NCI-H526 (cell line): ENCODE results near the gene EEFSEC.

Experiments used
- DNase-seq, 2 experiments: peaks; one replicate each; lab custom pipeline; 2025; lab: John Stamatoyannopoulos, UW

The EEFSEC gene

DNA sequence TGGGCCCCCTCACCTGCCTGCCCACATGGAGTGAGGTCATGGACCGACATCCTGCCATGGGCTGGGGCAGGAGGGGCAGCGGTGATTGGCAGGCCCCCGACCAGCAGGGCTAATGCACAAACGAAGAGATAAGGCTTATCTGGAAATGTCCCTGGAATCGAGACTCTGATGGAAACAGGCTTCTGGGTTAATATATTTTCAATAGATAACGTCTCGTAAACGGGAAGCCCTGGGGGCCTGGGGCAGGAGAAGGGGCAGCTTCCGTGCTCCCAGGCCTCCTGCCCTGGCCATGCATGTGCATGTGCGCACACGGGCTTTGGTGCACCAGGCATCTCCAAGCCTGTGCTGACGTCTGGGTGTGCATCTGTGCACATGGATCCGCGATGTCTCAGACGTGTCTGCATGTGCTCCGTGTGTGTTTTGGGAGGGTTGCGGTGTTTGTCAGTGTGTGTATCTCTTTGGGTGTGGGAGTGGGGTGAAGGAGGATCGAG lies 258.3 kb downstream of the EEFSEC start:
- no peak for DNase-seq

DNA sequence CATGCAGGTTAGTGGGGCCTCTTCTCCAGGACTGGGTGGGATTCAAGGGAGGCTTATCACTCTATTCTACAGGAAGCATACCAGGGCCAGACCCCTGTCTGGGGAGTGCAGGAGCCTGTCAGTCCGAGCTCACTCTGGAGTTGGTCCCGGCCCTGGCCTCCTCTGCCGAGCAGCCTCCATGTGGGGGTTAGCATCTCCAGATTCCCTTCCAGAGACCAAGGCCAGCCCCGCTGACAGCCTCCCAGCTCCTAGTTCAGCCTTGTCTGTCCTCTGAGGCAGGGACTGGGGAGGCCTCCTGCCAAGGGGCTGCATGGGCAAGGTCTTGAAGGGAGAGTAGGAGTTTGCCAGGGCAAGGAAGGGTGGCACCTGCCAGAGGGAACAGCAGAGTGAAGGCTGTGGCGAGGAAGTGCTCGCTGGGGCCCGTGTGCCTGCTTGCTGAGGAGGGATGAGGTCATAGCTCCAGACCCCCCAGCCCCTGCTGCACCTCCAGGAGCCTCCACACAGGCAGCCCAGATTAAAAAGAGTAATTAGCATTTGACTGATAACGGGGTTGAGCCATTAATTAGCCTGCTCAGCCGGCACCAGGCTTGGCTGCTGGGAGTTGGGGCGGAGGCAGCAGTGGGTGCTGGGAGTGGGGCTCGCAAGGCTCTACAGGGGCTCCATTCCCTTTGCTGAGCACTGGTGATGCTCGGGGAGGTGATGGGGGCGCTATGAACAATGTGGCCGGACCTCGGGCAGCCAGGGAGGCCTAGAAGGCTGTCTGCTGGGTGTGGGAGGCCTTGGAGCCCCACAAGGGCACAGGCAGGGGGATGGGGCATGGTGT lies 259.1 kb downstream of the EEFSEC start:
- no peak for DNase-seq

DNA sequence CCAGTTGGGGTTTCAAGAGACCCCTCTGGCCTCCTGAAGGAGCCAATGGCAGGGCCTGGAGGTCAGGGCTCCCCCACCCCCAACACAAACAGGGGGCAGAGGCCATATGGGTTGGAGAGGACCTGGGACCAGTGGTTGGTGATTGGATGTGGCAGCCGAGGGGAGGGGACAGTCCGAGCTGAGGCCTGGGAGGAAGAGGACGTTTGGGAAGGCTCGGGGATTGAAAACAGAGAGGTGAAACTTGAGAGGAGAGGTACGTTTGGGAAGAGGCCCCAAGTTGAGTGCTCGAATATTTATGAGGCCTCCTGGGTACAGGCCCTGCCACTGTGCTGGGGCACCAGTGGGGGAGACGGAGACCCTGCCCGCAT lies 259.7 kb downstream of the EEFSEC start:
- no peak for DNase-seq

DNA sequence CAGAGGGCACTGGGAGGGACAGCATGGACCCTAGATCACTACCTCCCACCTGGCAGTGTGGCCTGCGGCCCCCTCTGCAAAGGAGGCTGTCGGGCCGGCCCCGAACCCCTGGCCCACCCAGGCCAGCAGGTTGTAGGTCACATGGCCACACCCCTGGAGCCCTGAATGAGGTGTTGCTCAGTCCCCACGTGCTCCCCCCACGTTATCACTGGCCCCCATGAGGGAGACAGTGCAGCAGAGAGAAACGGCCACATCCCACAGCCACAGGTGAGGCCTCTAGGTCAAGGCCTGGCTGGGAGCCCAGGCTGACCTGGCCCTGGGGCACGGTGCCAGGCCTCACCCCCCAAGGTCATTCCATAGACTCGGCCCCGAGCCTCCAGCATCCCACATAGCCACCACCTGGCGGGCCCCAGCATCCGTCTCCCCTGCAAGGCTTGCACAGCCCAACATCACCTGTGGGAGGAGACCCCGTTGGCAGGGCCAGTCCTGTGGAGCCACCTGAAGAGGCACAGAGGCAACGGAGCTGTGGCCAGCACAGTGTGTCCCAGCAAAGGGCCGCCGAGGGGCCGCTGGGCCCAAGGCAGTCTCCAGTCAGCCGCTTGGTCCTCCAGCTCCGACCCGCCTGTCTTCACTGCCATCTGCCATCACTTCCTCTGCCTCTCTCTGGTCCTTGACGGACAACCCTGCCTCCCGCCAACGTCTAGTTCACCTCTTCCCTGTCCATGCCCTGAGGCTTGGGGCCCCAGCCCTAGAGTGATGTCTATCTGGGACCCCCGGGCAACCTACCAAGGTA lies 260.3 kb downstream of the EEFSEC start:
- no peak for DNase-seq

DNA sequence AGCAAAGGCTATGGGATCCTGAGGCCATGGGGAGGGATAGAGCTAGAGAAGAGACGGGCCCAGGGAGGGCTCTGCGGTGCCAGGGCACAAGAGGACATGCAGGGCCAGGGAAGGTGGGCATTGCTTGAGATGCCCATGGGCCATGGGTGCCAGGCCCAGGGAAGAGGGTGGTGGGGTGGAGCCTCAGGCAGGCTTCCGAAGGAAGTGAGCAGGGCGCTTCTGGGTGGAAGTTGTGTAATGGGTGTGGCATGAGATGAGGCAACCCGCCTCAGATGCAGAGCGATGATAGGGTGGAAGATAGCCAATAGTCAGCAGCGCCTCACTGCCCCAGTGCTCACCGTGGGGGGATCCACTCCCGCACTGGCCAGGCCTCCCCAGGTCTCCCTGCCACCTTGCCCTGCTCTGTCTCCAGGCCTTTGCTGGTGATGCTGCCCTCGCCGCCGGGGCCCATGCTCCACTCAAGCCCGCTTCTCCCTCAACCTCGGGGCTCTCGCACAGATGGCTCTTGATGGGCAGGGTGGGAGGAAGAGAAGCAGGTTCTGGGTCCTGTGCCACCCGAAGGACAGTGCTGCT lies 262.0 kb downstream of the EEFSEC start:
- no peak for DNase-seq

DNA sequence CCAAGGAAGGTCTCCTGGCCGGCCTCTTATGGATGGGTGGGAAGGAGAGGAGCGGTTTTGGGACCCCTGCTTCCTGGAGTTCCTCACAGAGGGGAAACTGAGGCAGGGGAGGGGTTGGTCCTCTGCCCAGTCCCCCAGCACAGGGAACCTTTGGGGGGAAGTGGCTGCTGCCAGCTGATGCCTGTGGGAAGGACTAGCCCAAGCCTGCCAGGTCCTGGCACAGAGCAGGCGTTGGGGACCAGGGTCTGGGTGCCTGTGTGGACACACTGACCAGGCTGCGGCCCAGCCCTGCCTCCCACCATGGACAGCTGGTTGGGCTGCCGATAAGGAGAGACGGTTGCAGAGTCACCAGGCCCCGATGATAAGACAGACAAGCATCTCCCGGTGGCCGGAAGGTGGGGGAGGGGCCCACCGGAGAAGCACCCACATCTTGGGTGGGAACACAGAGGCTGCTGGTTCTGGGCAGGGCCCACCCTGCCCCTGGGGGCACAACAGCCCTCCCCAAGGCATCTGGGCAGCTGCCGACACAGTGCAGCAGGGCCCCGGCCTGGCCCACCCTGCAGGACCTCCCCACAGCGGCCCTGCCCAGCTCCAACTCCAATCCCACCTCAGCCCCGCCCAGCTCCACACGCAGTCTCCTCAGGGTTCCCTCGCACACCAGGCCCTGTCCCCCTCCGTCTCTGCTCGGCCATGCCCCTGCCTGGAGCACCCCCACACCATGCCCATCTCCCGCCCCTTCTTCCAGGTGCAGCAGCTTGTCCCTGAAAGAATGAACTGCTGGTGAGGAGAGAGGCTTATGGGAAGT lies 262.7 kb downstream of the EEFSEC start:
- DNase-seq = no peak

DNA sequence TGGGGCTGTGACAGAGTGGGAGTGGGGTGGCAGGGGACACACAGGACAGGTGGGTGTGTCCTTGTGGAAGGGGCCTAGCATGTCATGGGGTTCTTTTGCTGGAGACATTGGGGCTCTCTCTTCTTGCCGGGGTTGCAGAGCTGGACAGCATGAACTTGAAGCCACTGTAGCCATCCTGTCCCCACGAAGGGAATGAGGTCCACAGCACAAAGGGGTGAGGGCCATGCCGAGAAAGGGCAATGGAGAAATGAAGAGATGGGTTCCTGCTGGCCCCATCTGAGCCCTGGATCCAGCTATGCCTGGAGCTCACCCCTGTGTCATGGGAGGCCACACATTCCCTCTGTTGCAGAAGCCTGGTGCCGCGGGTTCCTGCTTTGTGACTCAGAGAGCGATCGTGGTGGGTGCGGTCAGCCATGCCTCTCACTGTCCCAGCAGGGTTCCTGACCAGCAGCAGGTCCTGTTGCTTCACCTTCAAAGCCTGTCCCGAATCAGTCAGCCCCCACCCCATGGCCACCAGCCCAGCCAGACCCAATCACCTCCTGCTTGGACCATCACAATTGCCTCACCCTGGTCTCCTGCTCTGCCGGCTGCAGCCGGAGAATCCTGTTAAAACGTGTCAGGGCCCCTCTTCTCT lies 263.4 kb downstream of the EEFSEC start:
- no peak for DNase-seq

DNA sequence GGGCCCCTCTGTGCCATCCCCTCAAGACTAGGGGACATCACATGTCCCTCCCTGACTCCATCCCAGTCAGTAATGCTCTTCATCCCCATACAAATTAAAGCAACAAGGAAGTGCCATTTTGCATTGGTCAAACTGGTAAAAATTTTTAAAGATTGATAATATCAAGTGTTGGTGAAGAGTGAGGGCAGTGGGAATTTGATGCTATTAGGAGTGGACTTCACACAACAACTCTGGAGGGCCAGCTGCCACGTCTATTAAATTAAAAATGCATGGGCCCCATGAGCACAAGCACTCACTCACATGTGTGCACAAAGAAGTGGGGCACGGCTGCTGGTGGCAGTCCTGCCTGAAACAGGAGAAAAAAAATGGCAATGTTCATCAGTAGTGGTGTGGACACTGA lies 265.6 kb downstream of the EEFSEC start:
- DNase-seq = no peak

DNA sequence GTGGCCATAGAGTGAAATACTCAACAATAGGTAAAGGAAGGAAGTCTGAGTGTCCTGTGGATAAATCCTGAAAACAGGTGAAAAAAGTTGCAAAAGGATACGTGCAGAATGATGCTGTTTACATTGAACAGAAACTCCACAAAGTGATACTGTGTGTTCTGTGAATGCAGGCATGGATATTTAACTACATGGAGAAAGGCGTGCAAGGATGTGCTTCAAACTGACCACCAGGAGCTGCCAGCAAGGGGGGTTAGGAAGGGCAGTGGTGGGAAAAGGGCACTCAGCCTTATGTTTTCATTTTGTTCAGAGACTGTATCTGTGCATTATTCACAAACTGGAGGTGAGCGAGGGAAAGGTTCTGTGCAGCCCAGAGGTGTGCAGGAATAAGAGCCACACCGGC lies 266.0 kb downstream of the EEFSEC start:
- DNase-seq = no peak

DNA sequence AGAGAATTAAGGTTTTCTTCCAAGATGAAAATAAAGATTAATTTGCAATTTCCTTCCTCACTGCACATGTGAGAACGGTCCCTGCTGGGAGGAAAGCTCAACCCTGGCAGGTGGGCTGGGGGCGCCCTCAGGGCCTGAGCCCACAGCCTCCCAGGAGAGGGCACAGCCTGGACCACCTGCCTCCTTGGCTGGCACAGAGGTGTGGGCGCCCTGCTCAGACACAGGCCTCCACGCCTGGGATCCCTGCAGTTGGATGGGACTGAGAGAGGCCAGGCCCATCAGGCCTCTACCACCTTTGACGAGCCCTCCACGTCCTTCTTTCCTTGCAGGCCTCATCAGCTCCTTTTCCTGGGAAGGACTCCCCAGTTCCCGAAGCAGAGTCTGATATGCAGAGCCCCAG lies 267.0 kb downstream of the EEFSEC start:
- DNase-seq = no peak

DNA sequence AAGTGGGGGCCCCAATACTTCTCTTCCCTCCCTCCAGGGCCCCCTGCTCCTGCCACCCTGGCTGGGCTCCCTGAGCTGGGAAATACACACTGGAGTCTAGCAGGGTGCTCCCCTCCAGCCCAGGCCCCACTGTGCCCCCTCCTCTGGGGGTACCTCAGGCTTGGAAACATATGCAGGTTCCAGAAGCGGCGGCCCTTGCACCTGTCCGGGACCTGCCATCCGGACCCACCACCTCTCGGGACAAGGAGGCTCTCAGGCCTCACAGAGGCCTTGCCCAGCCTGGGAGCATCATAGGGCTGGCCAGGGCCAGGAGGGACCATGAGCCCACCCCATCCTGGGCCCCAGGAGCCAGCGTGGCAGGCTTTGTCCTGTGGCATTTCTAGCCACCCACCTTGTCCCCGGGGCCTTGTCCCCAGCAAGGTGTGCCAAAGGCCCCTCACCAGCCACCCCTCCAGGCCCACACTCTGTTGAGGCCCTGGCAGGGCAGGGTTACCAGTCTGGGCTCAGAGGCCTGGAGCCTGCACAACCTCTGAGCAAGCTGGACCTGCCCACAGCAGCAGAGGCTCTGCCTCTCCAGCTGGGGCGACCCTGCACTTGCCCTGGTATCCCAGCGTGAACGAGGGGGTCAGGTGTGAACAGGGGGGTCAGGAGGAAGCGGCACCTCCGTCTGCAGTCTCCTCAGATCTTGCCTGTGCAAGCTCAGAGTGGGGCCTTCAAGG lies 267.6 kb downstream of the EEFSEC start:
- no peak for DNase-seq

DNA sequence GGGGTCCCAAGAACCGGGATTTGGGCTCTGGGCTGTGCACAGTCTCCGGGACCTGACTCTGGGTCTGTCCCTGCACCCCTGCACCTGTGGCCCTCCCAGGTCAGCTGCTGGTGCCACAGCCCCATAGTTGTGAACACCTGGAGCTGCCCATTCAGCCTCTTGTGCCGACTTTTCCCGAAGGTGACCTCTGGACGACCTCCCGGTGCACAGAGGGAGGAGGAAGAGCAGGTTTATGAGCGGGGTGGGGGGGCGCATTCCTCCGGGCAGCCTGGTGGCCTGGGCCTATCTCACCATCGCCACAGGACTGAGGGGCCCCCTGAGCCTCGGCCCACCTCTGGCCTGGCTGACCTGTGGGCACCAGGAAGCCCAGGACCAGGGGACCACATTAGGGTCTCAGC lies 268.2 kb downstream of the EEFSEC start:
- no peak for DNase-seq

DNA sequence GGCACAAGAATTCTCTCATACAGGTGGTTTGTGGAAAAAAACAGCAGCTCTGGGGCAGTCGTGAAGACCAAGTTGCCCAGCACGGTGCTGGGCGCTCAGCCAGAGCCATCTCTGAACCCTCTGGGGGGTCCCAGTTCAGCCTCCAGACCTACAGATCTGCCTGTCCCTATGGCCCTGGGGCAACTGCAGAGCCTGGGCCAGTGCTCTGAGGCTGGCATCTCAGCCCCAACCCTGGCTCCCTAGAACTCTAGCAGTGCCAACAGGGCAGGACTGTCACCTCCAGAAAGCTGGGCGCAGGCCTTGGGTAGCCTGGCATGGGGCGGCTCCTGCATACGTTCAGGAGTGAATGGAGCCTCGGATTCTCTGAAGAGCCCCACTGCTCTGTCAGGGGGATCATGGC lies 268.7 kb downstream of the EEFSEC start:
- no peak for DNase-seq

DNA sequence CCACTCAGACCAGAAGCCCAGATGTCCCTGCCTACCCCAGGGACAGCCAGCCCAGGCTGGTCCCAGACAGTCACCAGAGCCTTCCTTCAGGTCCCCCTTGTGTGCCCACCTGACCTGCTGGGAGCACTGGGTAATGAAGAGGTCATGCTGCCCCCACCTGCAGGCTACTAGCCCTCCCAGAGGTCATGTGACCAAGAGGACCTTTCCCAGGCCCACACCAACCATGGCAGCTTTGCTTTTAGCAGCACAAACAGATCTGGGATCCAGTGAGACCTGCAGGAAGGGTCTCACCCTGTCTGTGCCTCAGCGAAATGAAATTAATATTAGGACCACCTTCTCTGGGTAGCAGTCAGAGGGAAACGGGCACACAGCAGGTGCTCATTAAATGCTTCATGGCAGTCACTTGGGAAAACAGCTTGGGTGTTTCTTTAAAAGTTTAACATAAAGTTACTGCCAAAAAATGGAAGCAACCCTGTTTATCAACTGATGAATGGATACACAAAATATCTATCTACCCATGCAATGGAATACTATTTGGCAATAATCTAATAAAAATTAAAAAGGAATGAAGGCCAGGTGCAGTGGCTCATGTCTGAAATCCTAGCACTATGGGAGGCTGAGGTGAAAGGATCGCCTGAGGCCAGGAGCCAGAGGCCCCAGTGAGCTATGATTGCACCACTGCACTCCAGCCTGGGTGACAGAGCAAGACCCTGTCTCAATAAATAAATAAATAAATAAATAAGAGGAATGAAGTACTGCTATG lies 269.7 kb downstream of the EEFSEC start:
- no peak for DNase-seq

DNA sequence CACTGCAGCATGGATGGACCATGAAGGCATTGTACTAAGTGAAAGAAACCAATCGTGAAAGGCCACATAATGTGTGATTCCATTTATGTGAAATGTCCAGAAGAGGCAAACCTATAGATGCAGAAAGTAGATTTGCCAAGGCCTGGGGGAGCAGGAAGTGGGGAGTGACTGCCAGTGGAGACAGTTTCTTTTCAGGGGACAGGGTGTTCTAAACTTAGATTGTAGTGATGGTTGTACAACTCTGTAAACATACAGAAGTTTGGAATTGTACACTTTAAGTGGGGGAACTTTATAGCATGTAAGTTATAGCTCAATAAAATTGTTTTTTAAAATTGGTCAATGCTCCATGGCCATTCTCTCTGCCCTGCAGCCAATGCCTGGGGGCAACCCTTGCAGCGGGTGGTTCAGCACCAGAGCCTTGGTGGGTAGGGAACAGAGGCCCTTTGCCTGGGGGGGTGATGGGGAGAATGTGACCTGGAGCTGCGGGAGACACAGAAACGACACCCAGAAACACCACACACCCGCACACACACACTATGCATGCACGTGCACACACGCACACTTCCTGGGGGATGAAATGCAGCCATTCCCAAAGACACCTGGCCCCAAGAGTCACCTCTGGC lies 270.4 kb downstream of the EEFSEC start:
- no peak for DNase-seq

DNA sequence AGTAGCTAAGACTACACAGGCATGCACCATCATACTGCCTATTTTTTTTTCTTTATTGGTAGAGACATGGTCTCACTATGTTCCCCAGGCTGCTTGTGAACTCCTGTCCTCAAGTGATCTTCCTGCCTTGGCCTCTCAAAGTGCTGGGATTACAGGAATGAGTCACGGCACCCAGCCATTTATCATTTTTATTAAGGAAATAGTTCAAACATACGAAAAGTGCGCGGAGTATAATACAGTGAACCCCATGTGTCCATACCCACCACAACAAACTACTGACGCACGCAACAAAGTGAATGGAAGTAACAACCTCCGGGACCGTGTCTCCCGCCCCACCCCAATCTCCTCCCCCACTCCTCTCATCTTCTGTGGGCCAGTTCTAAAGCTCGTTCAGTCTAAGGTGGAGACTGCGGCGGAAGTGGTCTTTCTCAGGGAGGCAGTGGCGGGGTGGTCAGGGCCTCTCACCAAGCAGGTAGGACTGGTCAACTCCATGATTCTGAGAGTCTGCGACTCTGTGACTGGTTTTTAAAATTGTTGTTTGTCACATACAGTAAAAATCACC lies 271.3 kb downstream of the EEFSEC start:
- DNase-seq = no peak

DNA sequence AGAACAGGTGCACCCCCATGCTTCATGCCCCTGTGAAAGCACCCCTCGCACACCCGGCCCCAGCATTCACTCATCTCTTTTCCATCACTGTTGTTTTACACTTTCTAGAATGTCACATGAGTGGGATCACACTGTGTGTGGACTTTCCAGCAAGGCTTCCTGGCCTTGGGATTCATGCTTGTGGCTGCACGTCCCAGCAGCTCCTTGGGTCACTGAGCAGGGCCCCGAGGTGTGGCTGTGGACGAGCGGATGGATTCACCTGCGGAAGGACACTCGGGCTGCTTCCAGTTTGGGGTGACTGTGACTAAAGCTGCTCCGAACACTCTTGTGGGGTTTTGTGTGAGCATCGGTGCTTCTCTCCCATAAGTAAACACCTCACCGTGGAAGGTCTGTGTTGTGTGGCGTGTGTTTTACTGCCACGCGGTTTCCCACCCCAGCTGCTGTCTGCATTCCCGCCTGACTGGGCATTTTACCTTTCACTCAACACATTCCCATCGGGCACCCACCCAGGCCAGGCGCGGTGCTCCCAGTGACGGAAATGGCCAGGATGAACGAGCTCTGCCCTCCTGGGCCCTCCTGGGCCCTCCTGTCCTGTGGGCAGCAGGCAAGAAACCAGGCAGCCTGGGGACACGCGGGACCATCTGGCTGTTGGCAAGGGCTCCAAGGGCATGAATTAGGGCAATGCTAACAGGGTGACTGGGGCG lies 272.0 kb downstream of the EEFSEC start:
- DNase-seq = no peak

DNA sequence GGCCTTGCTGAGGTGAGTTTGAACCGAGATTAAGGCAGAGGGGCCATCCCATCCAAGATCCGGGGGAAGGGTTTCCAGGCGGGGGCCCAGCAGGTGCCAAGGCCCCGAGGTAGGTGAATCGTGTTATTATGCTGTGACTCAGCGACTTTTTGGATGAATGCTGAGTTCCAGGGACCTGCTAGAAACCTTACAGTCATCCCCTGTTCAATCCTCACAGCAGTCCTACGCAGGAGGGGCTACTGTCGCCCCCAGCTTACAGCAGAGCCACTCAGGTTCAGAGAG lies 272.5 kb downstream of the EEFSEC start:
- DNase-seq = no peak
